GM18511 (cell line): ENCODE measurements around the gene SUSD1.

Experiments used
- ATAC-seq: cut with Tn5 transposase; IDR thresholded peaks from one replicate; pipeline ENCODE4 v1.9.1; 2021; ENCODE audit warnings: mild to moderate bottlenecking, moderate library complexity; ENCODE audit not compliant: unreplicated experiment

Gene SUSD1

DNA sequence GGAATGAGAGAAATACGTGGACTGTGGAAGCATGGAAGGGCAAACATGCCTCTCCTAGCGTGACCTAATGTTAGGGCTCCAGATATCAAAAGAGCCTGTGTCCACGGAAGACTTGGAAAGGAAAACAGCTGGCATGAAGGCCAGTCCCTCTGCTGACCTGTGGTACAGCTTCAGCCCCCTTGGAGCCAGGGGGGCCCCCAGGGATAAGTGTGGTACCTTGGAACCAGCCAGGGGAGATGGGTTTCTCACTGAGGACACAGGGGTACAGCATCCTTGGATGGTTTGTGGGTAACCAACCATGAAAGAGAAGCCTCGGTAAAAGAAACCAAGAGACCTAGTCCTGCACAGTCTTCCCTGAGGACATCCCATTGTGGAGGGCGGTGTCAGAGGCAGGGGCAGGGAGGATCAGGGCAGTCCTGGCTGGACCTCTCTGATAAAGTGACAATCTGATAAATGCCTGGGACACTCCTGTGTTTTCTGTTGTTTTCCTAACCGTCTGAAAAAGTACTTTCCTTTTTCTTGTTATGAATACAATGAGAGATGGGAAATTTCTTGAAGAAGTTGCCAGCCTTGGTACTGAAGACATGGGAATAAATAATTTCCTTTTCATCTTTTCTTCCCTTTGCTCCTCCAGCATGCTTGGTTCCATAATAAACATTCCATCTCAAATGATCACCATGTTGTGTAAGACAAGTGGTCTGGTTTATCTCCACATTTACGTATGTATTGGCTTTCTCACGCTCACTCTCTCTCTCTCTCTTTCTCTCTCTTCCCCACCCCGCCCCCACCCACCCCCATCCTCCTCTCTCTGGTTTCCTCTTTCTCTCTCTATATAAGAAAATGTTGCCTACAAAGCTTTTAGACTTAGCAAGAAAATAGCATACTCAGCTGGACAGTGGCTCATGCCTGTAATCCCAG is 102.1 kb downstream of the SUSD1 start:
- ATAC-seq = no peak

GRCh38 chr9:112069318-112070169 is 105.6 kb downstream of the SUSD1 start:
- peak; percentile 76 for ATAC-seq

GRCh38 chr9:112065806-112066606 is 109.1 kb downstream of the SUSD1 start:
- ATAC-seq = no peak

GRCh38 chr9:112064871-112065270 is 110.2 kb downstream of the SUSD1 start:
- no peak for ATAC-seq

DNA sequence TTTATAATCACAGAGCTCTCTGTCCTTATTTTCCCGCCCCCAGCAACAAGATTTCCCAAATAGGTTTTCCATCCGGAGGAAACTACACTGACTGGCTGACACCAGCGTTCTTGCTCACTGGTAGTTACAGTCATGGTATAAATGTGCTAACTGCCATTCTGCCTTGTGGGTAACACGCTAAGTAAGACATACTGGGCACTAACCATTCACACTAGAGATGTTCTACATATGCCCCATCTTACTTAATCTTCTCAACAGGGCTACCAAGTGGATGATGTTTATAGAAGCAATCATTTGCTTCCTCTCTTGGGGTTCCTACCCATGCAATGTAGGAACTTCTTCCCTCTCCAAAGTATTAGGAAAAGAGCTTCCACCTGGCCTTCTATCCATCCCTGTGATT is 111.5 kb downstream of the SUSD1 start:
- no peak for ATAC-seq

- no peak for ATAC-seq
Observed at GRCh38 chr9:112063151-112063550, 111.9 kb downstream of the SUSD1 start.

GRCh38 chr9:112061152-112061740 is 113.9 kb downstream of the SUSD1 start:
- peak; percentile 74 for ATAC-seq

DNA sequence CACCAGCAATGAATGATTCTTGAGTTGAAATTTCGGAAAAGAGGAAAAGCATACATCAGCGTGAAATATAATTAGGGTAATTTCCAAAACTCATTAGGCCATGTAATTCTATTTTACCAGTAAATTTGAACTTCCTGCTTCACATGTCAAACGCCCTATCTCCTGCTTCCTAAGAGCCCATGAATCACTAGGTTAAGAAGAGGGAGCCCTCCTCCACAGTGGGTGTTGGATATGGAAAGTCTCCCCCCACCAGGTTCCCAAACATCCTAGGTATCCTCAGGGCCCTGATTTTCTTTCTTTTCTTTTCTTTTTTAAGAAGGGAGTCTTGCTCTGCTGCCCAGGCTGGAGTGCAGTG is 115.2 kb downstream of the SUSD1 start:
- no peak for ATAC-seq

GRCh38 chr9:112059145-112059965 is 115.7 kb downstream of the SUSD1 start:
- peak; percentile 76 for ATAC-seq

DNA sequence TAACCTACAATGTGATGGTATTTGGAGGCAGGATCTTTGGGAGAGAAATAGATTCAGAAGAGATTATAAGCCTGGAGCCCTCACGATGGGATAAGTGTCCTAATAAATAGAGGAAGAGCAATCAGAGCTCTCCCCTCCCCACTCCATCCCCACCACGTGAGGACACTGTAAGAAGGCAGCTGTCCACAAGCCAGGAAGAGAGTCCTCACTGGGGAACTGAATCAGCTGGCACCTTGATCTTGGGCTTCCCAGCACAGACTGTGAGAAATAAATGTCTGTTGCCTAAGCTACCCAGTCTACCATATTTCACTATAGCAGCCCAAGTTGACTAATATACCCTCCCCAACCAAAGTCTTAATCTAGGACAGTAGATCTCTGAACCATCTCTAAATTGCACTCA is 118.1 kb downstream of the SUSD1 start:
- no peak for ATAC-seq

GRCh38 chr9:112054916-112055315 is 120.2 kb downstream of the SUSD1 start:
- ATAC-seq = no peak

DNA sequence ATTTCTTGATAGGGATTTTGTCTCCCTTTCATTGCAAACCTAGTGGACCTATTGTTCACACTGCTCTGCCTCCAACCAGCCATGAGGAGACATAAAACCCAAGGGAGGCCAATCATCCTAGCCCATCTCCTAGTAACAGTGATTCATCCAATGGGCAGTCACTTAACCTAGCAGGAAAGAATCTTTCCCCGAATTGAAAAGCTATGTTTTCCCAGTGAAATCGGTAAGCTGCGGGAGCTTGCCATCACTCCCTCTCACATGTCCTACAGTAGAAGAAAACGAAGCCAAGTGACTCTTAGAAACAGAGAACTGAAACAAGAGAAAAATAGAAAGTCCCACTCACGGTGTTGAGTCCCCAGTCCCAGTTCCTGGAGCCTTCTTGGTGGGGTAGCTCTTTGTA is 123.3 kb downstream of the SUSD1 start:
- ATAC-seq = peak; percentile 68

GRCh38 chr9:112050544-112051475 is 124.3 kb downstream of the SUSD1 start:
- ATAC-seq = no peak

- ATAC-seq = no peak
Observed at GRCh38 chr9:112049811-112050516, 125.1 kb downstream of the SUSD1 start.

- ATAC-seq = no peak
Observed at GRCh38 chr9:112048924-112049691, 126.0 kb downstream of the SUSD1 start.

DNA sequence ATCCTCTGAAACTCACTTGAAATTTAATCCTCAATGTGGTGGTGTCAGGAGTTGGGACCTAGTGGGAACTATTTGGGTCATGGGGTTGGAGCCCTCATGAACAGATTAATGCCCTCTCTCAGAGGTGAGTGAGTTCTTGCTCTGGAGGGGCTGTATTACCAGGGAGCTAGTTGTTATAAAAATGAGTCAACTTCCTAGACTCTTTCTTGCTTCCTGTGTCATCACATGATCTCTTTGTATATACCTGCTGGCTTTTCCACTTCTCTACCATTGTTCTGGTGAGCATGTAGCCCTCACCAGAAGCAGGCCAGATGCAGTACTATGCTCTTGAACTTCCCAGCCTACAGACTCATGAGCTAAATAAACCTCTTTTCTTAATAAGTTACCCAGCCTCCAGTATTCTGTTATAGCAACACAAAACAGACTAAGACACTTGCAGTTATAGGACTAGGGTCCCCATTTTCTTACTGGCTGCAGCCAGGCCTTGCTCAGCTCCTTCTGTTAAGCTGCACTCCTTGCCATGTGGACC is 127.5 kb downstream of the SUSD1 start:
- ATAC-seq = no peak

DNA sequence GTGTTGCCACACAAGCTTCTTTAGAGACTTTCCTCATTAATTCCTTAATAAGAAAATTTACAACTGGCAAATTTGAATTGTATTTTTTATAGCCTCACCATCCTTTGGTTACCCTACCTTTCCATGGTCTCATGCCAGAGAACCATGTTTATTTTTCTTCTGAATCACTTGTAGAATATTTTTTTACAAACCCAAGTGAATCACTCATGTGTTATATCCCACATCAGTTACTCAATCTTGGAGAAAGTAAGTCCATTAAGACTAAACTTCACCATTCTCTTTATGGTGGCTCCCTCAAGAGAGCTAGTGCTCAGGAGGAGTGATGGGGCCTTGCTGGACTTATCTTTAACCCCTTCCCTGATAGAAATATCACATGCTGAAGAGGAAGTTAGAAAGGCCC is 128.9 kb downstream of the SUSD1 start:
- ATAC-seq = no peak
